ENCODE results near the gene PTPRCAP.
"Not testable (repeated sequence)": the region's sequence is repeated elsewhere in the genome, so short reads cannot be mapped to it uniquely, and the experiment has no call there.

PTPRCAP gene, protein sequence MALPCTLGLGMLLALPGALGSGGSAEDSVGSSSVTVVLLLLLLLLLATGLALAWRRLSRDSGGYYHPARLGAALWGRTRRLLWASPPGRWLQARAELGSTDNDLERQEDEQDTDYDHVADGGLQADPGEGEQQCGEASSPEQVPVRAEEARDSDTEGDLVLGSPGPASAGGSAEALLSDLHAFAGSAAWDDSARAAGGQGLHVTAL

GRCh38 chr11:67437082-67437808 lies at the start of gene PTPRCAP:
Gene PTPRCAP (minus strand): TSS chr11:67437682. CDS start chr11:67437619, 63 bp downstream.
- DNase-seq, result peak; percentile 70 to 88 (median 78)

DNA sequence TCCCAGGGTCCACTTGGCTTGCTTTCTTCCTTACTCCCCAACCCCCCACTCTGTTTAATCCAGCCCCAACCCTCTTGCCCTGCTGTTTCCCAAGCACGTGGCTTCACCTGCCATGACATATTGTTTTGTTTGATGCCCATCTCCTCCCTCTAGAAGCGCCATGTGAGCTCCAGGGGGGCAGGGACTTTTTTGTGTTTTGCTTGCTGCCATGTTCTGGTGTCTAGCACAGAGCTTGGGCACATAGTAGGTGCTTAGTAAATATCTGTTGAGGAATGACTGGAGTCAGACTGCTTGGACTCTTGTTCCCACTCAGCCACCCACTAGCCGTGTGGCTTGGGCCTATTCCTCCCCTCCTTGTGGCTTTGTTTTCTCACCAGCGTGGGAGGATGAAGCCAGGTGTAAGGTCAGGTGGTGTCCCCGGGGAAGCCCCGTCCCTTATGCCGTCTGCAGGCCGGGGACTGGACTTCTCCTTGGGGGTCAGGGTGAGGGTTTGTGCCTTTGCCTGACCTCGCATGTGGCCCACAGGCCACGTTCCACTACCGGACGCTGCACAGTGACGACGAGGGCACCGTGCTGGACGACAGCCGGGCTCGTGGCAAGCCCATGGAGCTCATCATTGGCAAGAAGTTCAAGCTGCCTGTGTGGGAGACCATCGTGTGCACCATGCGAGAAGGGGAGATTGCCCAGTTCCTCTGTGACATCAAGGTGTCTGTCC lies 49.2 kb upstream of the PTPRCAP start:
- no peak for DNase-seq

- DNase-seq, result peak in 3 of 6 experiments; percentile 18 to 31 (median 19)
These were observed 48.4 kb upstream of the PTPRCAP start for GRCh38 chr11:67485873-67486361.

GRCh38 chr11:67484847-67485311 lies 47.4 kb upstream of the PTPRCAP start:
- DNase-seq, result peak; percentile 28 to 66 (median 47)

DNA sequence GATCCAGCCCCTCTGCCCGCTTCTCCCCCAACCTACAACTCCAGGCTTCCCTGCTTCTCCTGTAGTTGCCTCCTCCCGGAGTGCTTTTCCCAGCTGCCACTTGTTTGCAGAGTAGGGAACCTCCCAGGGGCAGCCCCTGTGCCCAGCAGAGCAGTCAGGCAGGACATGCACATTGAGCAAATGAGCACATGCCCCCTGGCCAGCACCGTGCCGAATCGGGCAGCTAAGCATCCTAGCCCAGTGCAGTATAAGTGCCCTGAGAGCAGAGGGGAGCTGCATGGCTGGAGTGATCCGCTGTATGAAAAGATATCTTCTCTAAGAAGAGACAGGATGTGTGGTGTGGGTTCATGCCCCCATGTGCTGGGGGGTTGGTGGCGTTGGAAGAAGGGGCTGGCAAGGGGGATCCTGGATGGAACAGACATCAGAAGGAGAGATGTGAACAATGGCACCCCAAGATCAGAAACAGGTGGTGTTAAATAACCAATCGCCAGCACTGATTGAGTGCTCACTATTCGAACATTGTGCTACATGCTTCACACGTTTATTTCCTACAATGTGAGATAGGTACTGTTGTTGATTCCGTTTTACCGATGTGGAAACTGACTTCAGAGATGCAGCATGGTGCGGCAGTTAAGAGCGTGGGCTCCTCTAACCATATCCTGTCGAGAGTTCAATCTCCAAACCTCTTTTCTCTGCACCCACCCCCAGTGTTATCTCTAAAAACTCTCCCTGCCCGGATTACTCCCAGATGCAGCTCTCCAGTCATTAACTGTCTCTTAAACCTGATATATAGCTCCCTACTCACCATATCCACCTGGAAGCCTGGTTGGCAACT lies 46.6 kb upstream of the PTPRCAP start:
- peak; percentile 37 to 88 (median 69) for DNase-seq

- DNase-seq, result peak; percentile 93 to 99 (median 98)
These were observed 45.6 kb upstream of the PTPRCAP start, which contains the start of gene AIP for GRCh38 chr11:67482827-67483798. Gene AIP (plus strand): TSS chr11:67483026. CDS start chr11:67483159, 133 bp downstream.

DNA sequence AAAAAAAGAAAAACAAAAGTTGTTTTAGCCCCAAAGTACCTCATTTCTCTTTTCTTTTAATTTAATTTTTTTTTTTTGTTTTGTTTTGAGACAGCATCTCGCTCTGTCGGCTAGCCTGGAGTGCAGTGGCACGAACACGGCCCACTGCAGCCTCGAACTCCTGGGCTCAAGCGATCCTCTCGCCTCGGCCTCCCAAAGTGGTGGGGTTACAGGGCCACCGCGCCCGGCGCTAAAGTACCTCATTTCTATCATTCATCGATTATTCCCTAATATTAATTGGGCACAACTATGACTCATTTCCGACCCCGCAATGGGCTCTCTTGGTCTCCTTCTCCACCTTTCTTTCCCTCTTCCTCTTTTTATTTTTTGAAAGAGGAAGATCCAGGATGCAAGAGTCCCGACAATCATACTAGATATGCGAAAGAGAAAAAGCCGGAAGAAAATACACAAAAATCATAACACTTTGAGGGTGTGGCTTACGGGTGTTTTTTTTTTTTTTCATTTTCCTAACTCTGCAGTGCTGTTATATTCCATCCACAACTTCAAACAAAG lies 44.9 kb upstream of the PTPRCAP start:
- no peak for DNase-seq

DNA sequence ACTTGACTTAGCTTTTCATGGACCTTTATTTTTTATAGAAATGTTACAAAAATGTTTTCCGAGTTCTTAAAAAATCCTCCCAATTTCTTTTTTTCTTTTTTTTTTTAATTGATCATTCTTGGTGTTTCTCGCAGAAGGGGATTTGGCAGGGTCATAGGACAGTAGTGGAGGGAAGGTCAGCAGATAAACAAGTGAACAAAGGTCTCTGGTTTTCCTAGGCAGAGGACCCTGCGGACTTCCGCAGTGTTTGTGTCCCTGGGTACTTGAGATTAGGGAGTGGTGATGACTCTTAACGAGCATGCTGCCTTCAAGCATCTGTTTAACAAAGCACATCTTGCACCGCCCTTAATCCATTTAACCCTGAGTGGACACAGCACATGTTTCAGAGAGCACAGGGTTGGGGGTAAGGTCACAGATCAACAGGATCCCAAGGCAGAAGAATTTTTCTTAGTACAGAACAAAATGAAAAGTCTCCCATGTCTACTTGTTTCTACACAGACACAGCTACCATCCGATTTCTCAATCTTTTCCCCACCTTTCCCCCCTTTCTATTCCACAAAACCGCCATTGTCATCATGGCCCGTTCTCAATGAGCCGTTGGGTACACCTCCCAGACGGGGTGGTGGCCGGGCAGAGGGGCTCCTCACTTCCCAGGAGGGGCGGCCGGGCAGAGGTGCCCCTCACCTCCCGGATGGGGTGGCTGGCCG lies 40.0 kb upstream of the PTPRCAP start:
- not testable (repeated sequence) for DNase-seq

DNA sequence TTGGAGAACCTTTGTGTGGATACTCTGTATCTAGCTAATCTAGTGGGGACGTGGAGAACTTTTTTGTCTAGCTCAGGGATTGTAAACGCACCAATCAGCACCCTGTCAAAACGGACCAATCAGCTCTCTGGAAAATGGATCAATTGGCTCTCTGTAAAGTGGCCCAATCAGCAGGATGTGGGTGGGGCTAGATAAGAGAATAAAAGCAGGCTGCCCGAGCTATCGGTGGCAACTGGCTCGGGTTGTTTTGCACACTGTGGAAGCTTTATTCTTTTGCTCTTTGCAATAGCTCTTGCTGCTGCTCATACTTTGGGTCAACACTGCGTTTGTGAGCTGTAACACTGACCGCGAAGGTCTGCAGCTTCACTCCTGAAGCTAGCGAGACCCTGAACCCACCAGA lies 39.2 kb upstream of the PTPRCAP start:
- DNase-seq, result not testable (repeated sequence)

DNA sequence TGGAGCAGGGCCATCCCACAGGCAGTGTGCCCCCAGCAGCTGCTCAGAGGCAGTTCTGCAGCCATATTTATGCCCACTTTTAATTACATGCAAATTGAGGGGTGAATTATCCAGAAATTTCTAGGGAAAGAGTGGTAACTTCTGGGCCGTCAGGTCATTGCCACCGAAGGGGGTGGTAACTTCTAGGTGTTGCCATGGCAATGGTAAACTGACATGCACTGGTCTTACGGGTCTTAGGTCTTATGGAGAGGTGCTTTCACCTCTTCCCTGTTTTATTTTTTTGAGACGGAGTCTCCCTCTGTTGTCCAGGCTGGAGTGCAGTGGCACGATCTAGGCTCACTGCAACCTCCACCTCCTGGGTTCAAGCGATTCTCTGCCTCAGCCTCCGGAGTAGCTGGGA lies 35.4 kb upstream of the PTPRCAP start:
- DNase-seq, result no peak

DNA sequence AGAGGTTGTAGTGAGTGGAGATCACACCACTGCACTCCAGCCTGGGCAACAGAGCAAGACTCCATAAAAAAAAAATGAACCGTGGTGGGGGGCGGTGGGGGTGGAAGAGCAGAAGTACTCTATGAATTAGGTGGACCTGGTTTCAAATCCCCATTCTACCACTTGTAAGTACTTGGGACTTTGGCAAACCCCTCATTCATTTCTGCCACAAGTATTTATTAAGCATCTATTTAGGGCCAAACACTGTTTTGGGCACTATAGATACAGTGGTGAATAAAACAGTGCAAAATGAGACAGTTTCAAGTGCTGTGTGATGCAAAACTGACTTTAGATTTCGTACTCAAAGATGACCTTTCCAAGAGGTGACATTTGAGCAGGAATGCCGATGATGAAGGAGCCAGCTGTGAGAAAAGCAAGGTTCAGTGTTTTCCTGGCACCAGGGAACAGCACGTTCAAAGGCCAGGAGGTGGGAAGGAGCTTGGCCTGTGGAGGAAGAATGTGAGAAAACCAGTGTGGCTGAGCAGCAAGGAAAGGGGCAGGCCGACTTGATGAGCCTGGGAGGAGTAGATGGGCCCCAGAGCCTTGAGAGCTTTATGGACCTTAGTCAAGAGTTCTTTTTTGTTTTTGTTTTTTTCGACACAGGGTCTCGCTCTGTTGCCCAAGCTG lies 33.0 kb upstream of the PTPRCAP start:
- no peak for DNase-seq

DNA sequence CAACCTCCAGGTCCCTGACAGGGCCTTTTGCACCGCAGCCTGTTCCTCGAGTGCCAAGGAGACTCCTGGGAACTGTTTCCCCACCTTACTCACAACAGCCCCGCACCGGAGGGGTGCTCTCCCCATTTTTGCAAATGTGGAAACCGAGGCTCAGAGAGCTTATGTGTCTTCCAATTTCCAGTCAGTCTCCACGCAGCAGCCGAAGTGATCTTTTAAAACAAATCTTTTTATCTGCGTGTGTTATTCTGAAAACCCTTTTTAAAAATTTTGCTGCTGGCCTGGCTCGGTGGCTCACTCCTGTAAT lies 32.0 kb upstream of the PTPRCAP start:
- no peak for DNase-seq

GRCh38 chr11:67468759-67469507 lies 31.5 kb upstream of the PTPRCAP start, which contains the start of gene TMEM134:
Gene TMEM134 (minus strand): TSS chr11:67469251. CDS start chr11:67469192, 59 bp downstream.
- DNase-seq, result peak; percentile 82 to 92 (median 90)

DNA sequence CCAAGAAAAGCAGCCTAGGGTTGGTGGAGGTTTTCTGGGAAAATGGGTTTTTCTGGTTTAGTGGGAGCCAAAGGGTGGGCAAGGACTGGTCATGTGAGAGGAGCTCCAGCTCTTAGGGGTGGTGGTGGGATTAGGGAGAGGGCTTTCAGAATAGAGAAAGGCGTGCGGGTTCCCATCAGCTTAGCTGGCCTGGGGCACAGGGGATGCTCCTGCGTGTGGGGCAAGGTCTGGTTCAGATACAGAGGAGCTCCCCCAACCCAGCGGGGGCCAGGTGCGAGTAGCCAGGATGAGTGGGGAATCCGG lies 30.9 kb upstream of the PTPRCAP start:
- DNase-seq, result peak in 1 of 6 experiments; percentile 51

GRCh38 chr11:67468056-67468455 lies 30.6 kb upstream of the PTPRCAP start:
- no peak for DNase-seq

DNA sequence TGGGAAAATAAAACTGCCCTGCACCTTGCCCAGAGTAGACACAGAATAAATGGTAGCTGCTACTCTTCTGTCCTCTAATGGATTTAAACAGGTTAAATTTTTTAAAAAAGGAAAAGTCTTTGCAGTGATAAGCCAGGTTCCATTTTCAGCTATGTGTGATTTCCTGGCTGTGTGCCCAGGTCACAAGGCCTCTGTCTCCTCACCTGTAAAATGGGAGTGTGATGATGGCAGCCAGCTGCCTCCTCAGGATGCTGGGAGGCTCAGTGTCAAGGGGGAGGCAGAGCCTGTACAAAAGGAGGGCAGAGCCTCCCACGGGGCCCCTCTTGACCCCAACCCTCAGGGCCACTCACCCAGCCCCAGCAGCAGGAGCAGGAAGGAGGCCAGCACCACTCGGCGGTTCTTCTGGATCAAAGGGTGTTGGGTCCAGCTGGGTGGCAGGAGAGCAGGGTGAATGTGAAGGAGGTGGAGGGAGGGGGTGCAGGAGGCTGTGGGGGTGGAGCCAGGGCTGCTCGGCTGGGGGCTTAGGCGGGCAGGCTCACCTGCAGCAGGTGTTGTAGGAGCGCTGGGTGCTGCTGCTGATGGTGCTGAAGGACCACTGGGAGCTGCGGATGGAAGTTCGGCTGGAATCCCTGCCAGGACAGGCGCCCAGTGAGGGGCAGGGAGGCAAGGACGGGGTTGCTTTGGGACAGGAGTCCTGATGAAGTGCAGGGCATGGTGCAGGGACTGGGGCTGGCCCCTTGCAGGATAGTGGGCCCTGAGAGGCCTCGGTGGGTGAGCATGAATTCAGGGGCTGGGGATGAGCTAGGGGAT lies 29.7 kb upstream of the PTPRCAP start:
- DNase-seq, result no peak

GRCh38 chr11:67466367-67466766 lies 28.9 kb upstream of the PTPRCAP start:
- DNase-seq, result no peak

GRCh38 chr11:67465530-67465929 lies 28.0 kb upstream of the PTPRCAP start:
- DNase-seq, result not testable (repeated sequence)
